Epithelial cell of esophagus (primary cell): Measurements from ENCODE around the gene IL11RA.
A peak's percentile ranks its signal among the peaks of the same experiment; 100 is the strongest.

Experiments
- DNase-seq: peaks from one replicate; pipeline ENCODE4 v3.0.0; 2010; ENCODE audit warnings: low read depth
- H3K4me3 ChIP-seq: 2 replicates; pipeline ENCODE4 v1.5.1; 2011; ENCODE audit warnings: mild to moderate bottlenecking, low read length, control low read depth
- CTCF ChIP-seq: IDR thresholded peaks from 2 replicates; pipeline ENCODE4 v1.5.1; 2011; ENCODE audit warnings: low read depth, mild to moderate bottlenecking, low read length, control low read depth, inconsistent platforms; ENCODE audit not compliant: insufficient read depth; ENCODE audit errors: missing control alignments

Gene IL11RA

GRCh38 chr9:34654323-34655051 is 2.5 kb downstream of the IL11RA start:
- no peak for DNase-seq
- no peak for TF ChIP-seq CTCF
- no peak overlapping the region for H3K4me3 ChIP-seq

GRCh38 chr9:34655394-34655793 is 3.4 kb downstream of the IL11RA start:
- no peak overlapping the region for H3K4me3 ChIP-seq
- TF ChIP-seq CTCF: no peak
- no peak for DNase-seq

- no peak overlapping the region for H3K4me3 ChIP-seq
- TF ChIP-seq CTCF: no peak
- DNase-seq: no peak
Measured at GRCh38 chr9:34656992-34657391, 5.0 kb downstream of the IL11RA start.

GRCh38 chr9:34658461-34658860 is 6.5 kb downstream of the IL11RA start:
- TF ChIP-seq CTCF: no peak
- DNase-seq: no peak
- no peak overlapping the region for H3K4me3 ChIP-seq

GRCh38 chr9:34659592-34660253 is 7.7 kb downstream of the IL11RA start:
- peak; percentile 70 for DNase-seq
- no peak overlapping the region for H3K4me3 ChIP-seq
- TF ChIP-seq CTCF: no peak

GRCh38 chr9:34662526-34663302 is 10.7 kb downstream of the IL11RA start, which contains the start of gene CCL27:
Gene CCL27 (minus strand): TSS chr9:34662657. CDS start chr9:34662633, 24 bp downstream.
- no peak for TF ChIP-seq CTCF
- no peak within 1 kb of the TSS for H3K4me3 ChIP-seq
- DNase-seq: peak; percentile 65
